Activated CD4-positive, alpha-beta T cell treated with anti-CD3 and anti-CD28 coated beads, Interleukin-2, Interleukin-4, amounts not matched to agents 100 ng/mL and 50 ng/mL, durations not matched to agents 16 hours and 8 hours (primary cell): Measurements from ENCODE around the gene LRRC1.

Experiments used
- DNase-seq: peaks from one replicate; pipeline ENCODE4 v3.0.0-alpha.2; 2020; ENCODE audit warnings: low spot score

Gene LRRC1

DNA sequence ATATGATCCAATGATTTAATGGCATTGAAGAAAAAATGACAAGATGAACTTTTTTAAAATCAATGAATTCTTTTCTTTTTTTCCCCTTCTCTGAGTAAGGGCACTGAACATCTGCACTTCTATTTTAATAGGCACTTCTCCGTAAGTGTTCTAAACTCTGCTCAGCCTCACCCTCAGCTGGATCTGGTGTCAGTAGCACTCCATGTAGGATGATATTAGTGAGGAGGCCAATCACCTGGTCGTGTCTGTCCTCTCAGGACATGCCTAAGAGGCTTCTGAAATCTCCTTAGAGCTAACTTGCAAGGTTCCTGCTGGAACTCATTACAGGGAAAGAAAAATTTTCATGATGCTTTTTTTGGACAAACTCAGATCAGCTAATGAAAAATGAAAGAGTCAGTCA lies 167.8 kb downstream of the LRRC1 start:
- DNase-seq = no peak

DNA sequence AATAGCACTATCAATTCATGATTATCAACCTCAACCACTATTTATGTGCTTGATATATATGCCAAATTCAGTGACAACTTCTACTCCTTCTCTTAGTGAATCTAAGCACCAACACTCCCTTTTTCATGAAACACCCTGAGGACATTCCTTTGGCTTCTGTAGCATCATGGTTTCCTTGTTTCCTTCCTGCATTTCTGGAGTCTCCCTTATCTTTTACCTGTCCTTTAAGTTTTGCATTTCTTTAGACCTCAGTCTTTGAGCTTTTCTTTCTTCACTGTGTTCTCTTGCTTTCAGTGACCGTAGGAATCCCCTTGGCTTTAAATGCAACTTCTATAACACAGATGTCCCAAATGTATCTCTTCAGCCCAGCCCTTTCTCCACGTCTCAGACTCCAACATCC lies 172.6 kb downstream of the LRRC1 start:
- no peak for DNase-seq
